Breast epithelium (tissue), 4 donors: ENCODE data around the gene NFIX. TPM values are rescaled to one million over a fixed set of nuclear protein-coding genes. Genes with fewer than 3 reads are reported as not detected.

Experiments
- DNase-seq, 2 donors: peaks; one replicate each; pipeline ENCODE4 v3.0.0-alpha.2; 2019; ENCODE audit warnings: low spot score in 2 of 2
- H3K27ac ChIP-seq, 2 donors: fragments of 200-600 bp; sonication (generic) in 1 of 2; one replicate each; pipeline ENCODE4 v1.5.1; 2016 to 2019; ENCODE audit warnings: mild to moderate bottlenecking in 1 of 2
- H3K27me3 ChIP-seq, 2 donors: fragments of 200-600 bp; sonication (generic) in 1 of 2; one replicate each; pipeline versions ENCODE4 v1.5.1 to v1.6.0; 2017 to 2019; ENCODE audit warnings: control low read depth in 1 of 2, mild to moderate bottlenecking in 1 of 2
- H3K36me3 ChIP-seq: fragments of 200-600 bp; one replicate; pipeline ENCODE4 v1.5.1; 2019
- H3K4me1 ChIP-seq, 2 donors: fragments of 200-600 bp; sonication (generic); one replicate each; pipeline ENCODE4 v1.5.1; 2016 to 2019; ENCODE audit warnings: control low read depth in 1 of 2
- H3K4me3 ChIP-seq, 3 donors: fragments of 200-600 bp; sonication (generic); 1 replicate in 2 of 3; 2 replicates in 1 of 3; pipeline ENCODE4 v1.5.1; 2016 to 2019; ENCODE audit warnings: mild to moderate bottlenecking in 3 of 3, moderate library complexity in 2 of 3
- H3K9me3 ChIP-seq, 2 donors: fragments of 200-600 bp; sonication (generic) in 1 of 2; one replicate each; pipeline ENCODE4 v1.5.1; 2016 to 2019; ENCODE audit warnings: control low read depth in 1 of 2
- POLR2A ChIP-seq: fragments of 450-650 bp; IDR thresholded peaks from one replicate; pipeline ENCODE4 v1.6.1; 2016; ENCODE audit warnings: antibody characterized with exemption, mild to moderate bottlenecking, moderate library complexity
- POLR2AphosphoS5 ChIP-seq, 3 donors: sonication (generic); formaldehyde crosslinking; IDR thresholded peaks; one replicate each; pipeline ENCODE4 v1.6.1; 2017; ENCODE audit warnings: antibody characterized with exemption in 3 of 3
- intact Hi-C: fragments of 100-400 bp; cut with DNase I; formaldehyde crosslinking; loops from one replicate; pipeline ENCODE4 v1.15.1; 2023; ENCODE audit warnings: low total_unique reads
- total RNA-seq, 3 donors: library from RNA; depleted of rRNA; stranded (reverse); fragments of >200 nt; gene quantifications; one replicate each; pipeline ENCODE4 v1.1.0, GENCODE V29; 2016
- TF ChIP-seq, protein P1 (sequence below), 3 donors: fragments of 450-650 bp; IDR thresholded peaks; one replicate each; pipeline ENCODE4 v1.5.1; 2016 to 2017; ENCODE audit warnings: antibody characterized with exemption in 3 of 3, mild to moderate bottlenecking in 3 of 3, moderate library complexity in 3 of 3

NFIX gene
- total RNA-seq, 3 donors from 2014 or later: 43.6 to 53.9 (median 52.8) TPM

DNA sequence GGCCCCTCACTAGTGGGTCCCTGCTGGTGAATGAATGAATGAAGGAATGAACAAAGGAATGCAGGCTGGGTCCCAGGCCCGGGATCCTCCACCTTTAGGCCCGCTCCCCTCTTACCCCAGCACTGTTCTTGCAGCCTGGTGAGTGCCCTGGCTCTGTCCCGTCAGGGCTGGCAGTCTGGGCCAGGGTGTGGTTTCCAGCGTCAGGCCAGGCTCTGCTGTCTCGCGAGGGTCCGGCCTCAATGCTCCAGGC, 107.1 kb downstream of the NFIX start:
- no peaks in the 10 kb centered on the region for H3K27me3 ChIP-seq
- H3K36me3 ChIP-seq: no peaks in the 10 kb centered on the region
- peak overlapping the region; percentile 41 to 59 (median 52) for H3K4me3 ChIP-seq
- no peaks in the 10 kb centered on the region for H3K9me3 ChIP-seq
- intact Hi-C loops: no loop called here
- TF ChIP-seq POLR2AphosphoS5 (IDR thresholded peaks at IDR 0.05) (no peak), POLR2A (no peak)
- TF ChIP-seq, protein P1, sequence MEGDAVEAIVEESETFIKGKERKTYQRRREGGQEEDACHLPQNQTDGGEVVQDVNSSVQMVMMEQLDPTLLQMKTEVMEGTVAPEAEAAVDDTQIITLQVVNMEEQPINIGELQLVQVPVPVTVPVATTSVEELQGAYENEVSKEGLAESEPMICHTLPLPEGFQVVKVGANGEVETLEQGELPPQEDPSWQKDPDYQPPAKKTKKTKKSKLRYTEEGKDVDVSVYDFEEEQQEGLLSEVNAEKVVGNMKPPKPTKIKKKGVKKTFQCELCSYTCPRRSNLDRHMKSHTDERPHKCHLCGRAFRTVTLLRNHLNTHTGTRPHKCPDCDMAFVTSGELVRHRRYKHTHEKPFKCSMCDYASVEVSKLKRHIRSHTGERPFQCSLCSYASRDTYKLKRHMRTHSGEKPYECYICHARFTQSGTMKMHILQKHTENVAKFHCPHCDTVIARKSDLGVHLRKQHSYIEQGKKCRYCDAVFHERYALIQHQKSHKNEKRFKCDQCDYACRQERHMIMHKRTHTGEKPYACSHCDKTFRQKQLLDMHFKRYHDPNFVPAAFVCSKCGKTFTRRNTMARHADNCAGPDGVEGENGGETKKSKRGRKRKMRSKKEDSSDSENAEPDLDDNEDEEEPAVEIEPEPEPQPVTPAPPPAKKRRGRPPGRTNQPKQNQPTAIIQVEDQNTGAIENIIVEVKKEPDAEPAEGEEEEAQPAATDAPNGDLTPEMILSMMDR (IDR thresholded peaks at IDR 0.05): no peak
- no peak for DNase-seq
- H3K4me1 ChIP-seq: peaks cover 0 to 4% of the 10 kb centered on the region in 2 donors
- peak overlapping the region; percentile 62 to 76 for H3K27ac ChIP-seq

DNA sequence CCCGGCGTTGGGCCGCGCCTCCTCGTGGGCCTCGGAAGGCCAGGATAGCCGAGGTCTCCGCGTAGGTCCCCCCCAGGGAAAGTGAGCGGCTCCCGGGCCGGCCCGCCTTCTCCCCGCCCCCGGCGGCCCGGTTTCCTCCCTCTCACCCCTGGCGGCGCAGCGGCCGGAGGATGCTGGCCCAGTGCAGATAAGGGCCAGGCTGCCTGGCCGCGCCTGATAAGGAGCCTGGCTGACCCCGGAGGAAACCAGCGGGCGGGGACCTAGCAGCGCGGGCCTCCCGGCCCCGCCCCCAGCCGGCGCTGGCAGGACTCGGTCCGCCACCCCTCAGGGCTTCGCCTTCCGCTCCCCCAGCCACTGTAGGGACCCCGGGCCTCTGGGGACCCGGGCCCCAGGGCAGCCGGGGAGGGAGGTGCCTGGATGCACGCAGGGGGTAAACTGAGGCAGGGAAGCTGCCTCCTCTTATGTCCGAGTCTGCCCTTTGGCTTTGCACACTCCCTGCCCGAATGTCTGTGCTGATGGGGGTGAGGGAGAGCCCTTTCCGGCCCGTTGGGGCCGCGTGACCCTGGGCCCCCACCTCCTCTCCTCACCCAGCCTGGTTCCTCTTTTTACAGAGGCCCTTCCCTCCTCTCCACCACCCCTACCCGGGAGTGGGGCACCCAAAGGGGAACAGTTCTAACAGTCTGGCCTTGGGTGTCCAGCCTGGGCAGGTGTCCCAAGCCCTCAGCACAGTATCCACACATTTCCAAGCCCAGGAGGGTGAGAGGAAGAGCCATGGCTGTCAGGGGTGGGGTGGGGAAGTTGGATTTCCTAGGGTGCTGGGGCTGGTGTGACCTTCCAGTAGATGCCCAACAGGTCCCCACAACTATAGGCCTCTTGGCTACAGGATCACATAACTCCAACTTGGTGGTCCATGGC, 107.6 kb downstream of the NFIX start, which contains the start of gene LYL1:
TSS of gene LYL1 (minus strand) at position 193 of the 915 bp plus-strand sequence. CDS start 1,687 bp downstream, outside the sequence.
- intact Hi-C loops: no loop called here
- no peak for DNase-seq
- peak within 1 kb of the TSS; percentile 62 to 76 for H3K27ac ChIP-seq
- H3K9me3 ChIP-seq: no peaks in the 10 kb centered on the region
- TF ChIP-seq POLR2A (no peak), POLR2AphosphoS5 (IDR thresholded peaks at IDR 0.05) (peak in 2 of 3 donors; percentile 39 to 87)
- H3K4me3 ChIP-seq: peak within 1 kb of the TSS; percentile 41 to 59 (median 52)
- H3K4me1 ChIP-seq: peaks cover 0 to 4% of the 10 kb centered on the region in 2 donors
- H3K36me3 ChIP-seq: no peaks in the 10 kb centered on the region
- no peaks in the 10 kb centered on the region for H3K27me3 ChIP-seq

DNA sequence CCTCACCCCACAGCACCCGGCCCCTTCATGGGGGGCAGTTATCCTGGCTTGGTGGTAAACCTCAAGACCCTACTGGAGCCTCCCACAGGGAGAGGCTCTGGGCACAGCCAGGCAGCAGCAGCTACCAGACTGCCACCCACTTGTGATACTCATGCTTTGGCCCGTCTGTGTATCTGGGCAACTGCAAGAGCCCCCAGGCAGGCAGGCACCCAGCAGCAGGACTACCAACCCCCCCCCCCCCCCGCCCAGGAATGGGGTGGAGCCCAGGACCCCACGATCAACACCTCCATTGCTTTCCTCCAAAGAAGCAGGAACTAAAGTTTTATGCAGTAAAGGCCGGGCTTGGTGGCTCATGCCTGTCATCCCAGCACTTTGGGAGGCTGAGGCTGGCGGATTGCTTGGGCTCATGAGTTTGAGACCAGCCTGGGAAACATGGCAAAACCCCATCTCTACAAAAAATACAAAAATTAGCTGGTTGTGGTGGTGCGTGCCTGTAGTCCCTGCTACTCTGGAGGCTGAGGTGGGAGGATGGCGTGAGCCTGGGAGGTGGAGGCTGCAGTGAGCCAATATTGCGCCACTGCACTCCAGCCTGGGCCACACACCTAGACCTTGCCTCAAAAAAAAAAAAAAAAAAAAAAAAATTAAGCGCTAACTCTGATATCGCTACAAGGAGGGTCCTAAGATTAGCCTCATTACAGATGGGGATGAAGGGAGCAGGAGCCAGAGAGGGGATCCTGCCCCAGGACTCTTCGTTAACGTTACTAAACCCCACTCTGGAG, 108.5 kb downstream of the NFIX start:
- intact Hi-C loops: no loop called here
- no peaks in the 10 kb centered on the region for H3K9me3 ChIP-seq
- DNase-seq: no peak
- peak overlapping the region in 2 of 3 donors; percentile 14 to 49 for H3K4me3 ChIP-seq
- H3K4me1 ChIP-seq: peaks cover 0 to 4% of the 10 kb centered on the region in 2 donors
- peak overlapping the region; percentile 62 to 76 for H3K27ac ChIP-seq
- TF ChIP-seq POLR2AphosphoS5 (IDR thresholded peaks at IDR 0.05) (no peak), POLR2A (no peak)
- TF ChIP-seq, protein P1 (IDR thresholded peaks at IDR 0.05): no peak
- H3K27me3 ChIP-seq: no peaks in the 10 kb centered on the region
- no peaks in the 10 kb centered on the region for H3K36me3 ChIP-seq

DNA sequence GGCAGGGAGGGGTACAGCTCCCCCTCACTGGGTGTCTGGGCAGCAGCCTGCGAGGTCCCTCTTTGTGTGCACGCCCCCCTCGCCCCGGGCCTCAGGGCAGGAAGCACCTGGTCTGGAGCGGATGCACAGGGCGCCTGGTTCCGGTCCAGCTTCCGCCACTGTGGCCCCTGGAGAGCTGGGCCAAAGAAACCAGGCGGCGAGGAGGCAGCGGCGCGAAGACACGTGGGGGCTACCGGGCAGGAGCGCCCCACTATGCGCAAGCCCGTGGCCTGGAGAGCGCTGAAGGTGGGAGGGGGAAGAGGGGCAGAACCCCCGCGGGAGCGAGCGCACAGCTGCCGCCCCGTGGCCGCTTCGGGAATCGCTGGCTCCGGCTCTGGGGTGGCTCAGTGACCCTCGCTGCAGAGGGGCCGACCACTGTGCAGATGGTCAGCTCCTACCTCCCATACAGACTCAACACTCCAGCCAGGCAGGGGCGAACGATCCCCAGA, 109.1 kb downstream of the NFIX start:
- H3K27me3 ChIP-seq: no peaks in the 10 kb centered on the region
- peak overlapping the region; percentile 14 to 49 (median 26) for H3K4me3 ChIP-seq
- TF ChIP-seq, protein P1 (IDR thresholded peaks at IDR 0.05): peak; percentile 16 to 50 (median 48)
- TF ChIP-seq POLR2A: no peak
- TF ChIP-seq POLR2AphosphoS5 (IDR thresholded peaks at IDR 0.05): peak; percentile 65 to 94 (median 92)
- no peaks in the 10 kb centered on the region for H3K36me3 ChIP-seq
- intact Hi-C loops: no loop called here
- H3K27ac ChIP-seq: peak overlapping the region in 1 of 2 donors; percentile 36
- DNase-seq: no peak
- H3K4me1 ChIP-seq: peaks cover 0 to 4% of the 10 kb centered on the region in 2 donors
- no peaks in the 10 kb centered on the region for H3K9me3 ChIP-seq

DNA sequence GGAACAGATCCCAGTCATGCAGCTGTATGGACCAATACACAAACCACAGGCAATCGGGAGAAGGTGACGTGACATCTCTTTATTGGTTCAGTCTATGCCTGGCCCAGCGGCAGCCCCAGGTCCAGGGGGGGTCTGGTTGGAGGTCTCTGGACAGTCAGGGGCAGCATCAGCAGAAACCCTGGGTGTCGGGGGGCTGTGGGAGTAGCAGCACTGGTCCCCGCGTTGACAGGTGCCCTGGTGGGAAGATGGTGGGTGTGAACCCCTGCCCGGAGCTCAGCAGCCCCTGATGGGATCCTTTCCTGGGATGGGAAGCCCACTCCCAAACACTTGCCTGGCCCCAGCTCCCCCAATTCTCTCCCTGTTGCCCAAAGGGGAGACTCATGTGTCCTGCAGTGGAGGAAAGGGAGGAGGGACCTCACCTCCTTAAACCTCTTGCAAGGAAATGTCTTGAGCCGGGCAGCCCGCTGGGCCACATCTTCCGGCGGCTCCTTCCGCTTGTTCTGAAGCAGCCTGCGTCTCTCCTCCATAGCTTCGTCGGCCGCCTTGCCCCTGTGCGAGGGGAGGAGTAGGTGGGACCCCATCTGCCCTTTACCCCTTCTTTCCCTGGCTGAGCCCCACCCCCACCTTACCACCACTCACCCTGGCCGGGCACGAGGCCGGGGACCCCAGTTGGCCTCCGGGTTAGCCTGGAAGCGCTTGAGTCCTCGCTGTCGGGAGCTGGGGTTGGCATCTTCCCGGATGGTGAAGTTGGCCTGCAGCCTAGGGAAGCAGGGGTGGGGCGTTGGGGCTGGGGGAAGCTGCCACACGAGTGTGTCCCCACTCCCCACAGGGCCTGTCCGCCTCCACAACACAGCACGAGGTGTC, 109.8 kb downstream of the NFIX start:
- DNase-seq: no peak
- no peaks in the 10 kb centered on the region for H3K36me3 ChIP-seq
- H3K4me3 ChIP-seq: peak overlapping the region; percentile 14 to 49 (median 26)
- peak overlapping the region in 1 of 2 donors; percentile 36 for H3K27ac ChIP-seq
- intact Hi-C loops: no loop called here
- H3K27me3 ChIP-seq: no peaks in the 10 kb centered on the region
- no peak for TF ChIP-seq POLR2A
- TF ChIP-seq POLR2AphosphoS5 (IDR thresholded peaks at IDR 0.05): no peak
- no peaks in the 10 kb centered on the region for H3K9me3 ChIP-seq
- peaks cover 0 to 4% of the 10 kb centered on the region in 2 donors for H3K4me1 ChIP-seq
